ENCODE data around the gene RAB3GAP2.

RAB3GAP2 gene, protein sequence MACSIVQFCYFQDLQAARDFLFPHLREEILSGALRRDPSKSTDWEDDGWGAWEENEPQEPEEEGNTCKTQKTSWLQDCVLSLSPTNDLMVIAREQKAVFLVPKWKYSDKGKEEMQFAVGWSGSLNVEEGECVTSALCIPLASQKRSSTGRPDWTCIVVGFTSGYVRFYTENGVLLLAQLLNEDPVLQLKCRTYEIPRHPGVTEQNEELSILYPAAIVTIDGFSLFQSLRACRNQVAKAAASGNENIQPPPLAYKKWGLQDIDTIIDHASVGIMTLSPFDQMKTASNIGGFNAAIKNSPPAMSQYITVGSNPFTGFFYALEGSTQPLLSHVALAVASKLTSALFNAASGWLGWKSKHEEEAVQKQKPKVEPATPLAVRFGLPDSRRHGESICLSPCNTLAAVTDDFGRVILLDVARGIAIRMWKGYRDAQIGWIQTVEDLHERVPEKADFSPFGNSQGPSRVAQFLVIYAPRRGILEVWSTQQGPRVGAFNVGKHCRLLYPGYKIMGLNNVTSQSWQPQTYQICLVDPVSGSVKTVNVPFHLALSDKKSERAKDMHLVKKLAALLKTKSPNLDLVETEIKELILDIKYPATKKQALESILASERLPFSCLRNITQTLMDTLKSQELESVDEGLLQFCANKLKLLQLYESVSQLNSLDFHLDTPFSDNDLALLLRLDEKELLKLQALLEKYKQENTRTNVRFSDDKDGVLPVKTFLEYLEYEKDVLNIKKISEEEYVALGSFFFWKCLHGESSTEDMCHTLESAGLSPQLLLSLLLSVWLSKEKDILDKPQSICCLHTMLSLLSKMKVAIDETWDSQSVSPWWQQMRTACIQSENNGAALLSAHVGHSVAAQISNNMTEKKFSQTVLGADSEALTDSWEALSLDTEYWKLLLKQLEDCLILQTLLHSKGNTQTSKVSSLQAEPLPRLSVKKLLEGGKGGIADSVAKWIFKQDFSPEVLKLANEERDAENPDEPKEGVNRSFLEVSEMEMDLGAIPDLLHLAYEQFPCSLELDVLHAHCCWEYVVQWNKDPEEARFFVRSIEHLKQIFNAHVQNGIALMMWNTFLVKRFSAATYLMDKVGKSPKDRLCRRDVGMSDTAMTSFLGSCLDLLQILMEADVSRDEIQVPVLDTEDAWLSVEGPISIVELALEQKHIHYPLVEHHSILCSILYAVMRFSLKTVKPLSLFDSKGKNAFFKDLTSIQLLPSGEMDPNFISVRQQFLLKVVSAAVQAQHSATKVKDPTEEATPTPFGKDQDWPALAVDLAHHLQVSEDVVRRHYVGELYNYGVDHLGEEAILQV (N-terminal part only)

GRCh38 chr1:220272047-220272840, at the start of gene RAB3GAP2:
TSS of gene RAB3GAP2 (minus strand) at chr1:220272453. CDS start at chr1:220272337, 116 bp downstream.
- TF ChIP-seq, protein P1, sequence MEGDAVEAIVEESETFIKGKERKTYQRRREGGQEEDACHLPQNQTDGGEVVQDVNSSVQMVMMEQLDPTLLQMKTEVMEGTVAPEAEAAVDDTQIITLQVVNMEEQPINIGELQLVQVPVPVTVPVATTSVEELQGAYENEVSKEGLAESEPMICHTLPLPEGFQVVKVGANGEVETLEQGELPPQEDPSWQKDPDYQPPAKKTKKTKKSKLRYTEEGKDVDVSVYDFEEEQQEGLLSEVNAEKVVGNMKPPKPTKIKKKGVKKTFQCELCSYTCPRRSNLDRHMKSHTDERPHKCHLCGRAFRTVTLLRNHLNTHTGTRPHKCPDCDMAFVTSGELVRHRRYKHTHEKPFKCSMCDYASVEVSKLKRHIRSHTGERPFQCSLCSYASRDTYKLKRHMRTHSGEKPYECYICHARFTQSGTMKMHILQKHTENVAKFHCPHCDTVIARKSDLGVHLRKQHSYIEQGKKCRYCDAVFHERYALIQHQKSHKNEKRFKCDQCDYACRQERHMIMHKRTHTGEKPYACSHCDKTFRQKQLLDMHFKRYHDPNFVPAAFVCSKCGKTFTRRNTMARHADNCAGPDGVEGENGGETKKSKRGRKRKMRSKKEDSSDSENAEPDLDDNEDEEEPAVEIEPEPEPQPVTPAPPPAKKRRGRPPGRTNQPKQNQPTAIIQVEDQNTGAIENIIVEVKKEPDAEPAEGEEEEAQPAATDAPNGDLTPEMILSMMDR (IDR thresholded peaks at IDR 0.05; ENCODE audit: low read depth, low read length, poor library complexity, severe bottlenecking): no peak
- no peak for TF ChIP-seq EZH2phosphoT487 (IDR thresholded peaks at IDR 0.05; ENCODE audit: borderline replicate concordance, low read length)
- Histone ChIP-seq H3K9me3 (ENCODE audit: control insufficient read depth, insufficient read depth, low read length) (no peaks in the 10 kb centered on the region), H3F3A (ENCODE audit: control insufficient read depth, insufficient read depth) (no peaks in the 10 kb centered on the region), H3K9me2 (replicated peaks; ENCODE audit: control insufficient read depth, low read length) (no peaks in the 10 kb centered on the region), H3K27ac (ENCODE audit: low read depth, low read length) (peak within 1 kb of the TSS; percentile 61), H3K4me3 (ENCODE audit: low read length) (peak within 1 kb of the TSS; percentile 87), H3K27me3 (ENCODE audit: control insufficient read depth, low read length) (no peaks in the 10 kb centered on the region), H3K4me2 (ENCODE audit: low read length) (peak within 1 kb of the TSS; percentile 93), H3K36me3 (ENCODE audit: control insufficient read depth, low read length) (peaks cover 45% of the 10 kb centered on the region), H4K20me1 (ENCODE audit: control insufficient read depth, insufficient read depth, low read depth, low read length) (no peaks in the 10 kb centered on the region), H3K4me1 (ENCODE audit: control insufficient read depth, low read length) (peaks cover 24% of the 10 kb centered on the region), H3K79me2 (ENCODE audit: control insufficient read depth, low read length) (peaks cover 49% of the 10 kb centered on the region)

DNA sequence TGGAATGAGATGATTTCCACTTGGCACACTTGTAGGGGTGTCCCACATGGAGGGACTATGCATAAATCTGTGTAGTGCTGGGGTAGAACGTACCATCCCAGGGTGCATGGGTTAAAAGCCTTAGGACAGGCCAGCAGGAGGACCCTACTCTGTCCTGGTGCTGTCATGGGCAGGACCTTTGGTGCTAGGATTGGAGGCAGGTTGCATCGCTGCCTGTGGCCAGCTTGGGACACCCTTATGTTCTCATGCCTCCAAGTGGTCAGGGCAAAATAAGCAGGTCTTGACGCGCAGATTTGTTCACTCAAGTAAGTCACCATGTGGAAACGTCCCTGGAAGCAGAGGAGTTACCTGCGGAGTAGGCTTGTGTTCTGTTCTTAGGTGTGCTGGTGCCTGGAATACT, 49.5 kb upstream of the RAB3GAP2 start:
- no peak overlapping the region for H3K4me2 ChIP-seq (ENCODE audit: low read length)
- H3F3A ChIP-seq (ENCODE audit: control insufficient read depth, insufficient read depth): no peaks in the 10 kb centered on the region
- no peaks in the 10 kb centered on the region for H3K9me3 ChIP-seq (ENCODE audit: control insufficient read depth, insufficient read depth, low read length)
- no peaks in the 10 kb centered on the region for H3K27me3 ChIP-seq (ENCODE audit: control insufficient read depth, low read length)
- H3K27ac ChIP-seq (ENCODE audit: low read depth, low read length): no peak overlapping the region
- no peaks in the 10 kb centered on the region for H3K36me3 ChIP-seq (ENCODE audit: control insufficient read depth, low read length)
- no peaks in the 10 kb centered on the region for H3K9me2 ChIP-seq (replicated peaks; ENCODE audit: control insufficient read depth, low read length)
- no peak for TF ChIP-seq EZH2phosphoT487 (IDR thresholded peaks at IDR 0.05; ENCODE audit: borderline replicate concordance, low read length)
- TF ChIP-seq, protein P1 (IDR thresholded peaks at IDR 0.05; ENCODE audit: low read depth, low read length, poor library complexity, severe bottlenecking): no peak
- no peaks in the 10 kb centered on the region for H3K4me1 ChIP-seq (ENCODE audit: control insufficient read depth, low read length)
- H4K20me1 ChIP-seq (ENCODE audit: control insufficient read depth, insufficient read depth, low read depth, low read length): no peaks in the 10 kb centered on the region
- no peaks in the 10 kb centered on the region for H3K79me2 ChIP-seq (ENCODE audit: control insufficient read depth, low read length)
- H3K4me3 ChIP-seq (ENCODE audit: low read length): no peak overlapping the region

DNA sequence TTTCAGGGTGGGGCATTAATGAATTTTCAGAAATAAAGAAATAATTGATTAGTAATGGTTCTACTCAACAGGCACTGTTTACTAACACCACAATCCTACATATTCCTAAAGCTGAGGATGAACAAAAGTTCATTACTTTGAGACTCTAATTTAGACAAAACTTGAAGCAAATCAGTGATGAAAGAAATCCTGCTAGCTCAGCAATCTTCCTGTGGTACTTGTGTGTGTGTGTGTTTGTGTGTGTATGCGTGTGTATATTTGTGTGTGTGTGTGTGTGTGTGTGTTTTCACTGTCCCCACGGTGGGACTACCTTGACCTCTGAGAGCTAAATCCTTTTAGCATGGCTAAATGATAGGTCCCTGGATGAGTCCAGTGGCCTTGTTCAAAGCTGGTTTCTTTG, 48.5 kb upstream of the RAB3GAP2 start:
- no peaks in the 10 kb centered on the region for H3K9me2 ChIP-seq (replicated peaks; ENCODE audit: control insufficient read depth, low read length)
- H3K4me1 ChIP-seq (ENCODE audit: control insufficient read depth, low read length): no peaks in the 10 kb centered on the region
- no peaks in the 10 kb centered on the region for H3K36me3 ChIP-seq (ENCODE audit: control insufficient read depth, low read length)
- H3K27me3 ChIP-seq (ENCODE audit: control insufficient read depth, low read length): no peaks in the 10 kb centered on the region
- no peaks in the 10 kb centered on the region for H3K9me3 ChIP-seq (ENCODE audit: control insufficient read depth, insufficient read depth, low read length)
- H3K27ac ChIP-seq (ENCODE audit: low read depth, low read length): no peak overlapping the region
- no peak for TF ChIP-seq EZH2phosphoT487 (IDR thresholded peaks at IDR 0.05; ENCODE audit: borderline replicate concordance, low read length)
- TF ChIP-seq, protein P1 (IDR thresholded peaks at IDR 0.05; ENCODE audit: low read depth, low read length, poor library complexity, severe bottlenecking): no peak
- no peaks in the 10 kb centered on the region for H4K20me1 ChIP-seq (ENCODE audit: control insufficient read depth, insufficient read depth, low read depth, low read length)
- H3K4me3 ChIP-seq (ENCODE audit: low read length): no peak overlapping the region
- H3F3A ChIP-seq (ENCODE audit: control insufficient read depth, insufficient read depth): no peaks in the 10 kb centered on the region
- no peak overlapping the region for H3K4me2 ChIP-seq (ENCODE audit: low read length)
- H3K79me2 ChIP-seq (ENCODE audit: control insufficient read depth, low read length): no peaks in the 10 kb centered on the region
